Activated CD8-positive, alpha-beta memory T cell treated with anti-CD3 and anti-CD28 coated beads for 4 hours (primary cell): ENCODE measurements around the gene CERS5.
"Not testable (repeated sequence)": the region's sequence is repeated elsewhere in the genome, so short reads cannot be mapped to it uniquely, and the experiment has no call there.

Experiments
- DNase-seq, 2 donors: peaks; one replicate each; pipeline ENCODE4 v3.0.0-alpha.2; 2020; ENCODE audit warnings: low read depth in 2 of 2

The CERS5 gene

DNA sequence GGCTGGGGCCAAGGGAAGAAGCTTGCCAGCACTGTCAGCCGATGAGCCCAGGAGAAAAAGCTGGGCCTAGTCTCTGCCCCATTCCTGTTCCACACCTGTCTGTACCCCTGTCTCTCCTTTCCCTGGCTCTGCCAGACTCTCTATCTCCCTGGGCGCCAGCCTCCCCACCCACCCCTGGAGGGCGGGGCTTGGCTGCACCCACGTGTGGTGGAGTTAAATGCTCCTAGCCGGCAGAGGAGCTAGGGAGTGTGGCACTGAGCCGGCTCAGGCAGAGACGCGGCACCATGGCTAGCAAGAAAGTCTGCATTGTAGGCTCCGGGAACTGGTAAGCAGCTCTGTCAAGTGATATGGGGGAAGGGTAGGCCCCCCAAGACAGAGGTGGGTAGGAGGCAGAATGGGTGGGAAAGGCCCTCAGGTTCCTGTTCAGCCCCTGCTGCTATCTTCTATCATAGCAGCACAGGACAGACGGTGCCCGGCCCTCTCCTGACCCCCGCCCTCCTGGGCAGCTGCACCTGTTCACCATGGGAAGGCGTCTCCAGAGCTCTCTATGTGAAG is 63.3 kb downstream of the CERS5 start, which contains the start of gene GPD1:
Gene GPD1, plus strand, starts transcription at position 242 of the 555 bp plus-strand sequence. Its CDS starts 43 bp downstream, at position 285.
- DNase-seq = no peak

DNA sequence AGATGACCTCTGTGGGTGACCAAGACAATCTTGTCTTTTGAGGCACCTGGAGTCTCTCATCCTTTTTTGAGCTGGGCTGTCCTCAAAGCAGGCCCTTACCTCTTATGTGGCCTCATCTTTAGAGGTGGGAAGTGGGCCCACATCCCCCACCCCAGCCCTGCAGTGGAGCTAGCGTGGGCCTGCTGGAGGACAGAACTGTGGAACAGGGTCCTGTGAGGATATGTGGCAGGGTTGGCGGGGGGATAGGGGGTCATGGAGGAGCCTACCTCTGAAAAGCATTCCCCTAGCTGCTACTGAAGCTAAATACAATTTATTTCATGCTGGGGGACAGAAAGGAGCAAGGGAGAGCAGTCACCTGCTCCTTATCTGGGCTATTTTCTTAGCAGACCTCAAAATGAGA is 63.8 kb downstream of the CERS5 start:
- DNase-seq = no peak

GRCh38 chr12:50102646-50103309 is 64.4 kb downstream of the CERS5 start:
- no peak for DNase-seq

DNA sequence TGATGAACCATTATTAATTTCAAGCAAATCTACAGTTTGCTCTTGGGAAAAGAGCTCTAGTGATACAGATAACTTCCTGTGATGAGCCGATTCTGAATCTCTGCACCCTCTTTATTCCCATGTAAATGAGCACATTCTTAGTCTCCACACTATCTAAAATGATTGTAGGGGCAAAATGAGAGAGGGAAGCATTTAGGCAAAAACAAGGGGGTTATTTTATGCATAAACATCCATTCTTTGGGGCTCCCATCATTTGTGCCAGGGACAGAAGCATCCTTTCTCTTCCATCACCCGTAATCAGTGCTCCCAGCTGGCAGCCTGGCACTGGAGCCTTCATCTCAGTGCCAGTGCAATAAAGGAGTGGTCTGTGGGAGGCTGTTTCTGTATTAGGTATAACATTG is 65.0 kb downstream of the CERS5 start:
- no peak for DNase-seq

- DNase-seq = no peak
Observed at GRCh38 chr12:50101663-50102062, 65.5 kb downstream of the CERS5 start.

- DNase-seq = no peak
Observed at GRCh38 chr12:50100561-50100960, 66.6 kb downstream of the CERS5 start.

- DNase-seq = no peak
Observed at GRCh38 chr12:50099302-50100008, 67.7 kb downstream of the CERS5 start.

GRCh38 chr12:50097952-50098351 is 69.2 kb downstream of the CERS5 start:
- DNase-seq = no peak

DNA sequence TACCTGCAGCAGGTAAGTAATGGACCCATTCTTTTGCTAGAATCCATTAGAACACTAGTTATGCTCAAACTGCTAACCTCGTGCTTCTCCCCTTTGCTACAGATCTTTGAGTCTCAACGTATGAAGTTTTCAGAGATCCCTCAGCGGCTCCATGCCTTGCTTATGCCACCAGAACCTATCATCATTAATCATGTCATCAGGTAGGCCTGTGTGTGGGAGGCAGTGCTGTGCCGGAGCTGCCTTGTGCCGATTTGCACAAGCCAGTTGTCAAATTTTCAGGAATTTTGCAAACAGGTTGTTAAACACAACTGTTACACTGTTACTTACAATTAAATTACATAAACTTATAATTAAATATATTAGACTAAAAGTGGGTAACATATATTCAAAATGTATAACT is 76.8 kb downstream of the CERS5 start:
- no peak for DNase-seq

- no peak for DNase-seq
Observed at GRCh38 chr12:50089730-50090129, 77.4 kb downstream of the CERS5 start.

- DNase-seq = peak; percentile 25 to 33
Observed at GRCh38 chr12:50088577-50089335, 78.4 kb downstream of the CERS5 start.

GRCh38 chr12:50087995-50088394 is 79.2 kb downstream of the CERS5 start:
- DNase-seq = no peak

DNA sequence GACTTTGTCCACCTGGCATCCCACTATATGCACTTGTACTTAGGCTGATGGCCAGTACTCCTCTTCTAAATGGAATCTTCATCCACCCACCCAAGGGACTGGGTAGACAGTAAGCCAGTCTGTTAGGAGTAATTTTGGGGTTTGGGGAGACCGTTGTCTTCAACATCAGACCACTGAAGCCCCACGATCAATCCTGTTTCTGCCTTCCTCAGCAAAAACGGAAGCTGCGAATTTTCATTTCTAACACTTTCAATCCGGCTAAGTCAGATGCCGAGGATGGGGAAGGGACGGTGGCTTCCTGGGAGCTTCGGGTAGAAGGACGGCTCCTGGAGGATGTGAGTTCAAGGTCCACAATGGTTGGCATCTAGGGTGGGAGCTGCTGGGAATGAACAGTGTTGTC is 80.0 kb downstream of the CERS5 start:
- no peak for DNase-seq

- no peak for DNase-seq
Observed at GRCh38 chr12:50086148-50086547, 81.0 kb downstream of the CERS5 start.

DNA sequence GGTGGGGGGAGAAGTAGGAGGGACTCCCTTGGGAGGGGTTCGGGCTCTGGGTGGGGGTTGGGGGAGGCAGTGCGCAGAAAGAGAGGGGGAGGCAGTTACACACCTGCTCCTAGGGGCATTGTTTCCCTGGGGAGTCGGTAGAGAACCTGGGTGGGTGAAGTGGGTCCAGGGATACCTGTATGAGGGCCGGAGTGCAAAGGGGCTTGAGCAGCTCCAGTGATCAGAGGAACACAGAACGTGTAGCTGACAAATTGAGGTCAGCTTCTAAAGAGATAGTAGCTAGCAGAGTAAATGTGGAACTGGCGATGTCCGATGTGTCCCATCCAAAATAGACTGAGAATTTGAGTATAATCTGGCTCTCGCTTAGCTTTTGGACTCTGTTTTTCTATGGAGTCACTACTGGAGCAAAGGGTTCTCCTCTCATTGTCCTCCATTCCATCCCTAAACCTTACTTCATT is 81.5 kb downstream of the CERS5 start:
- no peak for DNase-seq

DNA sequence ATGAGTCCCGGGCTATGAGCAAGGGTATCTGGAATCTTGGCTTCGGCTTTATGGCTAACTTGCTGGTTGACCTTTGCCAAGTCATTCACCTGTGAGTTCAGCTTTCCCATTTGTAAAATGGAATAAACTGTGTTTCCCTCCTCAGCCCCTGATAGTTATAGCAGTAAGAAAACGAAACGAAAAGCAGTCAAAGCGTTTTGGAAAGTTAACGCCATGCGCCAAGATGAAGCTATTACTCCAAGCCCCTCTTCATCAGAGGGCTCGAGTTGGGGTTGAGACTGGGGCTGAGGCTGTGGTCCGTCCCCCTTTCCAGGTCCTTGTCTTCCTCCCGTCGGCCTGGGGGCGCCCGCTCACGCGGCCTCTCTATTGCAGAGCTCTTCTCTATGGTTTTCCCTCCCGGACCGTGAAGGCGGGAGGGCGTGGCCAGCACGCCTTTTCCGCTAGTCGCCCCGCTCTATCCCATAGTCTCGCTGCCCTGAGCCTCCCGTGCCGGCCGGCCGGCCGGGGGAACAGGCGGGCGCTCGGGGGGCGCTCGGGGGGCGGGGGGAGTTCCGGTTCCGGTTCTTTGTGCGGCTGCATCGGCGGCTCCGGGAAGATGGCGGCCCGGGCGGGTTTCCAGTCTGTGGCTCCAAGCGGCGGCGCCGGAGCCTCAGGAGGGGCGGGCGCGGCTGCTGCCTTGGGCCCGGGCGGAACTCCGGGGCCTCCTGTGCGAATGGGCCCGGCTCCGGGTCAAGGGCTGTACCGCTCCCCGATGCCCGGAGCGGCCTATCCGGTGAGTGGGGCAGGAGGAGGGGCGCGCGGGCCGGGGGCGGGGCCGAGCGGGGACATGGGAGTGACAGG is 82.2 kb downstream of the CERS5 start, which contains the start of gene SMARCD1:
Gene SMARCD1, plus strand, starts transcription at position 568 of the 840 bp plus-strand sequence. Its CDS starts 28 bp downstream, at position 596.
- DNase-seq = peak; percentile 63 to 76

DNA sequence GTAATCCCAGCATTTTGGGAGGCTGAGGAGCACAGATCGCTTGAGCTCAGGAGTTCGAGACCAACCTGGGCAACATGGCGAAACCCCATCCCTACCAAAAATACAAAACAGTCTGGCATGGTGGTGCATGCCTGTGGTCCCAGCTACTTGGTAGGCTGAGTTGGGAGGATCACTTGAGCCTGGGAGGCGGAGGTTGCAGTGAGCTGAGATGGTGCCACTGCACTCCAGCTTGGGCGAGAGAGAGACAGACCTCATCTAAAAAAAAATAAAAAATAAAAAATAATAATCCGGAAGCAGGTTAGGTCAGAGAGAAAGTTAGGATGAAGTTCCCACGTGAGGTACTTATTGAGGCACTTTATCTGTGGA is 82.8 kb downstream of the CERS5 start:
- DNase-seq = not testable (repeated sequence)

DNA sequence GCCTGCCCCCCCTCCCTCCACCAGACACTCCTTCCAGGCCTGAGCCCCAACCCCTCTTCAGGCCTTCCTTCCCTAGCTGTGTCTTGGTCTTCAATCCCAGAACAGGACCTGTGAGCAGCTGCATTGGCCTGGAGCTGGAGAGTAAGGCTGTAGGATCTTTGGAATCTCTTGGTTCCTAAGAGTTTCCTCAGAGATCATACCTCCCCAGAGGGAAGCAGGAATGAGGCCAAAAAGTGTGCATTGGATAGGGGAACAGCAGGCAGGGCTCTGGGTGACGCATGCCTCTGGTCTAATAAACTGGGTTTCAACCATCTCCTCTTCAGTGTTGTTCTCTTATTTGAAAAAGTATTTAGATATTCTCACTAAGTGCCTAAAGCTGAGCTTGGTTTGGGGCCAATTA is 83.9 kb downstream of the CERS5 start:
- DNase-seq = no peak

DNA sequence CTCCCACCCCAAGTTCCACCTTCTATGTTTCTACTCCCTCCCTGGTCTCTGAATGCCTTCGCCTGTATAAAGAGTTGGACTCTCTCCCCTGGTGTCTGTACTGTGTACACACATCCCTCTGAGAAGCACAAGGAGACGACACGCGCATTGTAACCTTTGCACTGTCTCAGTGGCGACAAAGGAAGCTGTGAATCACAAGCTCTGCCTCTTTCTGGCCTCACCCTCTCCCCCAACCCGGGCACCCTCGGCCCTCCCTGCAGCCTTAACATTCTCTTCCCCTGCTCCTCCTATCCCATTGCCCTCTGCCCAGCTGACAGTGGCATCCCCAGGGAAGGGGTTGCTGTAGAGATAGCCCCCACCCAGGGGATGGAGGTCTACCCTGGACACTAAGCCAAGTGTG is 84.5 kb downstream of the CERS5 start:
- DNase-seq = no peak

GRCh38 chr12:50081096-50081808 is 85.9 kb downstream of the CERS5 start:
- DNase-seq = no peak

DNA sequence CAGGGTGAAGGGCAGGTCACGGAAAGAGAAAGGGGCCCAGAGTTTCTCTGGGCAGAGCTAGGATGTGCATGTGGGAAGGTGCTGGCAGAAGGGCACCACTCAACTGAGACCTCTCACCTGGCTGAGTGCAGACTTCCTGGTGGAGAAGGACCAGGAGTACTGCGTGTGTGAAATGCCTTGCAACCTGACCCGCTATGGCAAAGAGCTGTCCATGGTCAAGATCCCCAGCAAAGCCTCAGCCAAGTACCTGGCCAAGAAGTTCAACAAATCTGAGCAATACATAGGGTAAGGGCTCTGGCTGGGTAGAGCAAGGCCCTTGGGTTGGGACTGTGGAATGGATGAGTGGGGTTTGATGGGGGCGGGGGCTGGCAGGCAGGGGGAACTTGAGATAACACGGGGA is 87.4 kb downstream of the CERS5 start:
- DNase-seq = no peak
